GM12891 (cell line): ENCODE data around the gene ARHGAP26.

Experiments
- PAX5 ChIP-seq: IDR thresholded peaks from 2 replicates; pipeline ENCODE4 v1.6.1; 2011; ENCODE audit warnings: low read length, moderate library complexity, mild to moderate bottlenecking; ENCODE audit not compliant: insufficient read depth, severe bottlenecking
- POLR2A ChIP-seq: IDR thresholded peaks from 2 replicates; pipeline ENCODE4 v1.6.1; 2011; ENCODE audit warnings: low read depth, low read length, control low read depth
- POLR2AphosphoS5 ChIP-seq: IDR thresholded peaks from 2 replicates; pipeline ENCODE4 v1.6.1; 2011; ENCODE audit warnings: low read depth, low read length, control low read depth
- TAF1 ChIP-seq: IDR thresholded peaks from 2 replicates; pipeline ENCODE4 v1.6.1; 2011; ENCODE audit warnings: low read depth, low read length, control low read depth

DNA sequence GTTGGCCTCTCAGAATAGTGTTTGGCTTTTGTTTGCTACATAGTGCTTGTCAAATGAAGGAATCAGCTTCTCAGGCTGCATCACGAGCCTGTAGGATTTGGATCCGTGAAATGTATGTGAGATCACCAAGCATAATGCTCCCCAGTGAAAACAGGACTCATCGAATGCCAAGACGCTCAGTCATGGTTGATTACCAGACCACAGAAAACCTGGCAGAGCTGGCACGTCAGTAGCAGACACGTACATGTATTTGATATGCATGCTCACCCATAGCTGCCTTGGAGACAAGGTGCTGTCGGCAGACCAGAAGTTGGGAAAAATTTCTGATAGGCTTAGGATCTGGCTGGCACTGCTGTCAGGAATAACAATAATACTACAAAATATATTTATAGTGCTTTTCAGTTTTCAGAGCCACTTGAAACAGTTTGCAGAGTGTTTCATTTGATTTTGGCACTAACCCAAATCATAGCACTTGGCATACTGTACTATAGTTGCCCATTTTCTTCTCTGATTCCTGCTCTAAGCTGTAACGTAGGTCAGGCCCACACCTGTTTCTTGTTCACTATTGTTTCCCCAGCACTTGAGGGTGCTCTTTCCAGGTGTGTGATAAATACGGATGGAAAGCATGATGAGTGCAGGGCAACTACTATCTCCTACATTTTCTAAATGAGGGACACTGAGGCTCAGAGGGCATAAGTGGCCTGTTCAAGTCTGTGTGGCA is 407.2 kb downstream of the ARHGAP26 start:
- TF ChIP-seq TAF1 (no peak), POLR2A (no peak), POLR2AphosphoS5 (no peak), PAX5 (no peak)
